GM21619 (cell line): ENCODE data around the gene AHNAK.
"Not testable (repeated sequence)": the region's sequence is repeated elsewhere in the genome, so short reads cannot be mapped to it uniquely, and the experiment has no call there.

Source experiments
- ATAC-seq: cut with Tn5 transposase; IDR thresholded peaks from one replicate; pipeline ENCODE4 v1.9.1; 2021; ENCODE audit not compliant: unreplicated experiment

AHNAK gene

GRCh38 chr11:62499311-62499943 lies 47.2 kb downstream of the AHNAK start:
- not testable (repeated sequence) for ATAC-seq

DNA sequence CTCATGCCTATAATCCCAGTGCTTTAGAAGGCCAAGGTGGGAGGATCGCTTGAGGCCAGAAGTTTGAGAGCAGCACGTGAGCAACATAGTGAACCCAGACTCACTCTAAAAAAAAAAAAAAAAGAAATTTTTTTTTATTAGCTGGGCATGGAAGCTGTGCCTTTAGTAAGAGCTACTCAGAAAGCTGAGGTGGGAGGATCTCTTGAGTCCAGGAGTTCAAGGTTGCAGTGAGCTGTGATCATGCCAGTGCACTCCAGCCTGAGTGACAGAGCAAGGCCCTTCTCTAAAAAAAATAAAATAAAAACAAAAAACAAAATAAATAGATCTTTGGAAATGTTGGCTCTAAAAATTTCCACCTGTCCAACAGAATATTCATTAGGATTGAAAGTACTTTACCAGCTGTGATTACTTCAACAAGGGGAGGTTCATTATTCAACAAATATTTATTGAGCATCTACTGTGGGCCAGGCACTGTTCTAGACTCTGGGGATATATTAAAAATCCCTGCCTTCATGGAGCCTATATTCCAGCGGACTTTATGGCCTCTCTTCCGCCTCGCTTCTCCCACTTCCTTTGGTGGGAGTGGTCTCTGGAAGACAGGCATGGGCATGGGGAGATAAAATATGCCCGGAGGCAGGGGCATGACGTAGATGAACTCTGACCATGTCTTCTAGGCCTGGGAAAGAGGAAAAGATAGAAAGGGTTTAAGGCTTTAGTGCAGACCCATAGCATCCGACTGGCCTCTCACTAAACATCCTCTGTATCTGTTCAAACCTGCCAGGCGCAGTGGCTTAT lies 47.9 kb downstream of the AHNAK start:
- ATAC-seq = no peak

- ATAC-seq = no peak
Observed at GRCh38 chr11:62498031-62498430, 48.6 kb downstream of the AHNAK start.

DNA sequence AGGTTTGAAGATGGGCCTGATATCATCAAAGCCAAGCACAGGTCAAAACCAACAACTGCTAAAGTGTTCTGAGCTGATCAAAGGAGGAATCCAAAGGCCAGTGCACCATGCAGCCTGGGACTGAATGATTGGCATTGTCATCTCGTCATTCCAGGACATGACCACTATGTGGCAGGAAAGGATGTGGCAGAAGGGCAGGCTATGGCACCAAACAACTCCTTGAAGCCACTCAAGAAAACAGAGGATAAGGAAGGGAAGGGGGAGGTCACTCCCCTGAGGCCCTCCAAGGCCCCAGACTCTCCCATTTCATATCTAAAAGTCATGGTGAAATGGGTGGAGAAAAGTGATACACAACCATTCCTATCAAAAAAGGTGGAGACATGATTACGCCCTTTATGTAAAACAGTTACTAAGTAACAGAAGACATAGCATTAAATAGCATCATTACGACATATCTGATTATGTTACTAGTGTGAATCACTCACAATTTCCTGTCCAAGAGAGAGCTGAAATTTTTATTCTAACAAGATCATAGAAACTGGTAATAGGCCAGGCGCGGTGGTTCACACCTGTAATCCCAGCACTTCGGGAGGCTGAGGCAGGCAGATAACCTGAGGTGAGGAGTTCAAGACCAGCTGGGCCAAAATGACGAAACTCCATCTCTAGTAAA lies 49.3 kb downstream of the AHNAK start:
- no peak for ATAC-seq

DNA sequence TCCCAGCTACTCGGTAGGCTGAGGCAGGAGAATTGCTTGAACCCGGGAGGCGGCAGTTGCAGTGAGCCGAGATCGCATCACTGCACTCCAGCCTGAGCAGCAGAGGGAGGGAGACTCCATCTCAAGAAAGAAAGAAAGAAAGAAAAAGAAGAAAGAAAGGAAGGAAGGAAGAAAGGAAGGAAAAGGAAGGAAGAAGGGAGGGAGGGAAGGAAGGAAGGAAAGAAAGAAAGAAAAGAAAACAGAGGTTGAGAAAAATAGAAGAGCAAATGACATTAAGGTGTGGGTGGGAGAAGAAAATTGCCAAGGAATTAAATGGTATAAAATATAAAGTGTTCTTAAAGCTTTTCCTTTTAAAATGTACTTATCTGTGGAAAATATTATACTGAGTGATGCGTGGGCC lies 49.9 kb downstream of the AHNAK start:
- no peak for ATAC-seq

GRCh38 chr11:62494246-62494645 lies 52.4 kb downstream of the AHNAK start:
- ATAC-seq = no peak

DNA sequence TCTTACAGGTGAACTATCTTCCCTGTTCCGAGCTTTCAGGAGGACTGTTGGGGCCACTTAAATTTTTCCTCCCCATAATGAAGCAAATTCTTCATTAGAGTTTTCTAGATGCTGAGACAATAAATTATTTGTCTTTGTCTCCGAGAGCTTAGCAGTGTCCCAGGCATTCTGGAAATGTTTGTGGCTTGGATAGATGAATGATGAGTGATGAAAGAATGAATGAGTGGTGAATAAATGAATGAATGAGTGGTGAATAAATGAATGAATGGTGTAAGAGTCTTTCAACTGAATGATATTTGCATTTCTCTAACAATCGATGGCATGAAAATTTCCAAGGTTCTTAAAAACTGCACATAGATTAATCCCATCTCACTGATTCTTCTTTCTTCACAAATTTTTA lies 52.8 kb downstream of the AHNAK start:
- no peak for ATAC-seq

- ATAC-seq = no peak
Observed at GRCh38 chr11:62492586-62492985, 54.0 kb downstream of the AHNAK start.

- no peak for ATAC-seq
Observed at GRCh38 chr11:62491571-62492329, 54.9 kb downstream of the AHNAK start.

DNA sequence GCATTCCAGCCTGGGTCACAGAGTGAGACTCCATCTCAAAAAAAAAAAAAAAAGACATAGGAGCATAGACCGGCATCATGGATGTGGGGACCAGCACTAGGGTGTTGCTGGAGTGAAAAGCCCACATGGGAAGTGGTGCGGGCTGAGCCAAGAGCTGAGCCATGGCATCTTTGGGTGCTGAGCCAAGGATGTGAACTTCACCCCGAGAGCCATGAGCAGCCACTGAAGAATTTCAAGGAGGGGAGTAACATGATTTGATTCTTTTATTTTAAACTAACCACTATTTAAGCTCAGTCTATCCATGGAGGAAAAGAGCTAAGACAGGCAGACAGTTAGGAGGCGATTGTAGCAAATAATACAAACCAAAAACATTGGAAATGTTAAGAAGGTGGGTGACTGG lies 57.4 kb downstream of the AHNAK start:
- no peak for ATAC-seq

- no peak for ATAC-seq
Observed at GRCh38 chr11:62487738-62488551, 58.7 kb downstream of the AHNAK start.

GRCh38 chr11:62487136-62487535 lies 59.5 kb downstream of the AHNAK start:
- ATAC-seq = no peak

- ATAC-seq = no peak
Observed at GRCh38 chr11:62484352-62484751, 62.3 kb downstream of the AHNAK start.

DNA sequence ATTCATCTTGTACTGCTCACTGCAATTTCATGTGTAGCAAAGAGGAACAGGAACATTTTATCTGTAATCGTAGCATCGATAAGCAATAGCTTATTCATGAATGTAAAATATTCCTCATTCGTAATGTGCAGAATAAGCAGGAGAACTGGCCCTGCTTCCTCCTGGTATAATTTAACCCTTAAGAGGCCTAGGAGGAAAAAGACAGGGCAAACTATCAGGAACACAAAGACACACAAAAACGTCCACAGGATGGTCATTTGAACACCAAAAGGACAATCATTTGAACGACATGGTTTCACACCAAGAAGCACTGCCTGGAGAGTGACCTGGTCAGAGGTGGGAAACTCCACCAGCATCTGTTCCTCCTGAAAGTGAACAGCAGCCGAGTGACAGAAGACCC lies 63.9 kb downstream of the AHNAK start:
- no peak for ATAC-seq

GRCh38 chr11:62479631-62480201 lies 66.9 kb downstream of the AHNAK start:
- no peak for ATAC-seq

- no peak for ATAC-seq
Observed at GRCh38 chr11:62477927-62478326, 68.7 kb downstream of the AHNAK start.

DNA sequence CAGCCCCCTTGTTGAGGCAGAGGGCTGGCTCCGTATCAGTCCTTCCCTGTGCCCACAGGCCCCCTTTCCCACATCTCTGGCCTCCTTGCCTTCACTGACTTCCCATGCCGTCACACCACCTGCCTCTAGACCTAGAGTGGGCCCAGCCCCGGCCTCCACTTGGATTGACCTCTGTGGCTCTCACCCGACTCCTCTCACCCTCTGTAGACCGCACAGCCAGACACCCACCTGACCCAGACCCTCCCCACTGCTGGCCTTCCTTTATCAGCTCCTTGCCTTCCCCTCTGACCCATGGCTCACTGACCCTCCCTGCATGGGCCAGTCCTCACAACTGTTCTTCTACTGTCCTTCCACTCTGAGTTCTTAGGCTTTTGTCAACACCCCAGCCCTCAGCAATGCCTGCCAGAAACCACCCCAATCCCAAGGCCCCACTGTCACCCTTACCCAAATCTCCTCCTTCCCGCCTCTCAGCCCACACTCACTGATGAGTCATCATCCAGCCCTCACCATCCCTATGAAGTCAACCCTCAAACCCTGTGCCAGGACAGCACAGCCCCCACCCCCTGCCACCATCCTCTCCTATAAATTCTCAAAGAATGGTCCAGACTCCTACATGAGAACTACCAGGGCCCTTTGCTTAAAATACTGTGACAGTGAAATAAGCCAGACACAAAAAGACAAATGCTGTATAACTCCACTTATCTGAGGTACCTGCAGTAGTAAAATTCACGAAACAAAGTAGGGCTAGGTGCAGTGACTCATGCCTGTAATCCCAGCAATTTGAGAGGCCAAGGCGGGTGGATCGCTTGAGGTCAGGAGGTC lies 74.3 kb downstream of the AHNAK start:
- no peak for ATAC-seq

DNA sequence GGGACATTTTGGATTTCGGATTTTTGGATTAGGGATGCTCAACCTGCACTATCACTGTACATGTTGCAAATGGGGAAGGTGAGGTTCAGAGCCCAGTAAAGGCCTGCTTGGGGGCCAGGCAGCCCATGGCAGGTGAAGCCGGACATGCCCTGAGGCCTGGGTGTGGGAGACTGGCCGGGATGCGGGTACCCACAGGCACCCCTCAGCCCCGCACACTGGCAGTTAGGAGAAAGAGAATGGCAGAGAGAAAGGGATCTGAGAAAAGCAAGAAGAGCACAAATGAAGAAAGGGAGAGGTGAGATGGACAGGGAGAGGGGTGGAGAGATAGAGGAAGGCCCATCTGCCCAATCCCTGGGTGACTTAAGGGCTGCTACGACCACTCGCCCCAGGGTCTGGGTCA lies 75.0 kb downstream of the AHNAK start:
- no peak for ATAC-seq

DNA sequence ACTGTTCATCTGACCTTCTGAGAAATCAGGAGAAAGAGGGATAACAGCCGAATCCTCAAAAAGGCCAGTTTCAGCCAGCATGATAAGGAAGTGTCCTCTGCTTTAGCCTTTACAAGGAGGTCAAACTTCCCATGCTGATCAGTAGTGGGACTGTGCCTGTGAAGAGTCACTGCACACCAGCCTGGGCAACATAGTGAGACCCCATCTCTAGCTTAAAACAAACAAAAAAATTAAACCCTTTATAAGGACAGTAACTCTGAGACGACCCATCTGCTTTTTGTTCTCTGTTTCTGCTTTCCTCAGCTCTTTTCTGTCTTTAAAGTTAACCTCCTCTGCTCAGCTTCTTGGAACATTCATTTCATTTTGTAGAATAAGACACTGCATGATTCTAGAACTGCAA lies 78.0 kb downstream of the AHNAK start:
- ATAC-seq = no peak
